DND-41 (cell line): ENCODE measurements around the gene SPSB3.

Experiments
- EZH2 ChIP-seq: IDR thresholded peaks from 3 replicates; pipeline ENCODE4 v1.6.1; 2012; ENCODE audit warnings: borderline replicate concordance, low read depth, mild to moderate bottlenecking, moderate library complexity, low read length, inconsistent platforms; ENCODE audit not compliant: severe bottlenecking
- TF ChIP-seq, protein P1 (sequence below): IDR thresholded peaks from 2 replicates; pipeline ENCODE4 v1.5.1; 2012; ENCODE audit warnings: borderline replicate concordance, low read length, moderate library complexity, mild to moderate bottlenecking; ENCODE audit not compliant: poor library complexity, severe bottlenecking; ENCODE audit errors: extremely low read depth

DNA sequence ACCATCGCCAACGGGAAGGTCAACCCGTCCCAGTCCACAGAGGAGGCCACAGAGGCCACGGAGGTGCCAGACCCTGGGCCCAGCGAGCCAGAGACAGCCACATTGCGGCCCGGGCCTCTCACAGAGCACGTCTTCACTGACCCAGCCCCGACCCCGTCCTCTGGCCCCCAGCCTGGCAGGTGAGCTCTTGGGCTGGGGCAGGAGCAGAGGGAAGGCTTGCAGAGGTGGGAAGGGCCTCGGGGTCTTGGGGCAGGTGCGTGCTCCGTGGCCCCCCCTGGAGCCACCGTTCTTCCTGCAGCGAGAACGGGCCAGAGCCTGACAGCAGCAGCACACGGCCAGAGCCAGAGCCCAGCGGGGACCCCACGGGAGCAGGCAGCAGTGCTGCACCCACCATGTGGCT is 16.1 kb downstream of the SPSB3 start:
- TF ChIP-seq, protein P1, sequence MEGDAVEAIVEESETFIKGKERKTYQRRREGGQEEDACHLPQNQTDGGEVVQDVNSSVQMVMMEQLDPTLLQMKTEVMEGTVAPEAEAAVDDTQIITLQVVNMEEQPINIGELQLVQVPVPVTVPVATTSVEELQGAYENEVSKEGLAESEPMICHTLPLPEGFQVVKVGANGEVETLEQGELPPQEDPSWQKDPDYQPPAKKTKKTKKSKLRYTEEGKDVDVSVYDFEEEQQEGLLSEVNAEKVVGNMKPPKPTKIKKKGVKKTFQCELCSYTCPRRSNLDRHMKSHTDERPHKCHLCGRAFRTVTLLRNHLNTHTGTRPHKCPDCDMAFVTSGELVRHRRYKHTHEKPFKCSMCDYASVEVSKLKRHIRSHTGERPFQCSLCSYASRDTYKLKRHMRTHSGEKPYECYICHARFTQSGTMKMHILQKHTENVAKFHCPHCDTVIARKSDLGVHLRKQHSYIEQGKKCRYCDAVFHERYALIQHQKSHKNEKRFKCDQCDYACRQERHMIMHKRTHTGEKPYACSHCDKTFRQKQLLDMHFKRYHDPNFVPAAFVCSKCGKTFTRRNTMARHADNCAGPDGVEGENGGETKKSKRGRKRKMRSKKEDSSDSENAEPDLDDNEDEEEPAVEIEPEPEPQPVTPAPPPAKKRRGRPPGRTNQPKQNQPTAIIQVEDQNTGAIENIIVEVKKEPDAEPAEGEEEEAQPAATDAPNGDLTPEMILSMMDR: no peak
- TF ChIP-seq EZH2: no peak
